Measurements from ENCODE around the gene THAP4.

DNA sequence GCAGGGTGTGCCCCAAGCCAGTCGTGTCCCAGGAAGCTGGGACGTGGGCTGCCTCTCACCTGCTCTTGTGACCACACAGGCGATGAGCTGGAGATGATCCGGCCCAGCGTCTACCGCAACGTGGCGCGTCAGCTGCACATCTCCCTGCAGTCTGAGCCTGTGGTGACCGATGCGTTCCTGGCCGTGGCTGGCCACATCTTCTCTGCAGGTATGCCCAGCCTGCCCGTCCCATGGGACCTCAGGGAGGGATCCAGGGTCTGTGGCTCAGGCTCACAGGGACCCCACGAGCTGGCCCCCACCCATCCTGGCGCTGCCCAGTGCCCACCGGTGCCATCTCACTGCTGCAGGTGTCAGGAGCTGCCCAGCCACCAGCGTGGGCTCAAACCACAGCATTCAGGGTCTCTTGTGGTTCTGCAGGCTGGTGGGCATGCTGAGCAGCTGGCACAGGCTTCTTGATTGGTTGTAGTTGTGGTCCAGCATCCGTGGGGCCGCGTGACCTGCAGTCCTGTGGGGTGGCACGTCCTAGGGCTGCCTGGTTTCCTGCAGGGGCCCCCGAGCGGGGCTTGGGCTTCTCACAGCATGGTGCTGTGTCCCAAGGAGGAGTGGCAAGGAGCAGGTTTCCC lies 74.6 kb downstream of the THAP4 start:
- TF ChIP-seq CREM (CRISPR knock-in tag; IDR thresholded peaks at IDR 0.05) (no peak), CTCF (IDR thresholded peaks at IDR 0.05) (no peak), SMAD4 (CRISPR knock-in tag; IDR thresholded peaks at IDR 0.05) (no peak), ATF2 (CRISPR knock-in tag; IDR thresholded peaks at IDR 0.05; ENCODE audit: borderline replicate concordance, low read depth) (no peak)
- TF ChIP-seq, protein P1, sequence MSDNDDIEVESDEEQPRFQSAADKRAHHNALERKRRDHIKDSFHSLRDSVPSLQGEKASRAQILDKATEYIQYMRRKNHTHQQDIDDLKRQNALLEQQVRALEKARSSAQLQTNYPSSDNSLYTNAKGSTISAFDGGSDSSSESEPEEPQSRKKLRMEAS (CRISPR knock-in tag; IDR thresholded peaks at IDR 0.05): no peak

Data from WTC11 (cell line).